H1 (cell line): ENCODE results near the gene OCLN. TPM values are rescaled to one million over a fixed set of nuclear protein-coding genes. Genes with fewer than 3 reads are reported as not detected.

ENCODE experiments used
- ASH2L ChIP-seq: fragments of 200-600, 300-600 bp; sonication (generic); IDR thresholded peaks from one replicate; pipeline ENCODE4 v1.7.1; 2017; ENCODE audit warnings: low read length
- GABPA ChIP-seq: IDR thresholded peaks from 2 replicates; pipeline ENCODE4 v1.6.1; 2011; ENCODE audit warnings: mild to moderate bottlenecking, low read length, moderate library complexity, borderline replicate concordance; ENCODE audit not compliant: insufficient read depth
- MAX ChIP-seq: IDR thresholded peaks from 2 replicates; pipeline ENCODE4 v1.6.1; 2012; ENCODE audit warnings: inconsistent platforms
- SIRT6 ChIP-seq: IDR thresholded peaks from one replicate; pipeline ENCODE4 v1.7.1; 2012; ENCODE audit warnings: low read length, inconsistent platforms
- TAF7 ChIP-seq: optimal IDR thresholded peaks from 2 replicates; pipeline ENCODE3; 2011; ENCODE audit warnings: low read depth, mild to moderate bottlenecking, inconsistent platforms, low read length, moderate library complexity, borderline replicate concordance
- polyA plus RNA-seq, 7 experiments: library from polyadenylated mRNA; depleted of rRNA in 3 of 7; stranded (reverse) in 5 of 7; unstranded in 2 of 7; fragments of >200 nt in 5 of 7; fragments of 200-250 nt in 2 of 7; gene quantifications; 1 replicate in 5 of 7; 2 replicates in 1 of 7; 4 replicates in 1 of 7; pipeline versions ENCODE4 v1.2.1 to v1.2.3, GENCODE V29; 2011 to 2013; ENCODE audit warnings: missing spikeins in 2 of 7, mixed read lengths in 2 of 7
- total RNA-seq: library from RNA; stranded (reverse); fragmentation: NEBNext Ultra II Directional; extraction: Animal tissue kit (Norgen Biotek cat#: 25700); gene quantifications from 2 replicates; pipeline ENCODE4 v1.2.1, GENCODE V29; 2021

The OCLN gene
- total and polyA plus RNA-seq, 2 of the 8 experiments (the other 6 are each of a cell fraction or from before 2014, with no cell fraction given) = 27.9 to 85.5 TPM

- TF ChIP-seq MAX = no peak
- TF ChIP-seq SIRT6 = no peak
- TF ChIP-seq GABPA = no peak
- no peak for TF ChIP-seq TAF7
- TF ChIP-seq ASH2L = no peak
These were observed 43.1 kb upstream of the OCLN start (continued) for GRCh38 chr5:69449511-69449910.
